NB4 (cell line): ENCODE measurements around the gene RAE1.

Experiments used
- DNase-seq: peaks from one replicate; pipeline ENCODE4 v3.0.0; 2010; ENCODE audit warnings: low read depth
- H3K4me3 ChIP-seq: one replicate; pipeline ENCODE4 v1.5.1; 2011; ENCODE audit warnings: mild to moderate bottlenecking, low read depth, low read length, moderate library complexity
- CTCF ChIP-seq: IDR thresholded peaks from one replicate; pipeline ENCODE4 v1.5.1; 2012; ENCODE audit warnings: low read depth, low read length
- MAX ChIP-seq: IDR thresholded peaks from 2 replicates; pipeline ENCODE4 v1.6.1; 2011; ENCODE audit warnings: low read depth, low read length
- MYC ChIP-seq: IDR thresholded peaks from 2 replicates; pipeline ENCODE4 v1.6.1; 2011; ENCODE audit warnings: low read depth, low read length
- POLR2A ChIP-seq: IDR thresholded peaks from 2 replicates; pipeline ENCODE4 v1.6.1; 2011; ENCODE audit warnings: mild to moderate bottlenecking; ENCODE audit not compliant: insufficient read length; ENCODE audit errors: extremely low read depth

Gene RAE1

GRCh38 chr20:57401565-57401918 lies 50.5 kb downstream of the RAE1 start:
- no peak overlapping the region for H3K4me3 ChIP-seq
- TF ChIP-seq MAX (no peak), POLR2A (no peak), CTCF (no peak), MYC (no peak)

GRCh38 chr20:57402206-57403125 lies 51.4 kb downstream of the RAE1 start:
- no peak for TF ChIP-seq POLR2A
- no peak for TF ChIP-seq MYC
- TF ChIP-seq MAX: no peak
- TF ChIP-seq CTCF: no peak
- DNase-seq: no peak
- H3K4me3 ChIP-seq: no peak overlapping the region

More at GRCh38 chr20:57401565-57401918, 50.5 kb downstream of the RAE1 start:
- no peak for DNase-seq

- DNase-seq: peak; percentile 42
- TF ChIP-seq POLR2A: no peak
- no peak for TF ChIP-seq CTCF
- TF ChIP-seq MAX: no peak
- TF ChIP-seq MYC: no peak
- H3K4me3 ChIP-seq: no peak overlapping the region
Observed at GRCh38 chr20:57403216-57403615, 52.2 kb downstream of the RAE1 start.

GRCh38 chr20:57404006-57404405 lies 53.0 kb downstream of the RAE1 start:
- no peak for DNase-seq
- H3K4me3 ChIP-seq: no peak overlapping the region
- no peak for TF ChIP-seq CTCF
- no peak for TF ChIP-seq MAX
- no peak for TF ChIP-seq MYC
- TF ChIP-seq POLR2A: no peak

- DNase-seq: no peak
- TF ChIP-seq POLR2A (no peak), MAX (no peak), CTCF (no peak), MYC (no peak)
- no peak overlapping the region for H3K4me3 ChIP-seq
Observed at GRCh38 chr20:57404419-57405072, 53.5 kb downstream of the RAE1 start.
